ENCODE results near the gene HJV.

- no peak for TF ChIP-seq CTCF (IDR thresholded peaks at IDR 0.05)
- no peak for TF ChIP-seq POLR2A (IDR thresholded peaks at IDR 0.05)
These were observed 35.0 kb downstream of the HJV start for GRCh38 chr1:145986551-145986950.
